LNCAP (cell line): ENCODE results near the gene HOXA1.

Source experiments
- CTCF ChIP-seq: fragments of 450-650 bp; IDR thresholded peaks from 2 replicates; pipeline ENCODE4 v1.5.1; 2017; ENCODE audit warnings: mild to moderate bottlenecking

The HOXA1 gene

GRCh38 chr7:27117887-27118491 lies 22.2 kb upstream of the HOXA1 start:
- no peak for TF ChIP-seq CTCF

GRCh38 chr7:27116962-27117886 lies 21.4 kb upstream of the HOXA1 start:
- no peak for TF ChIP-seq CTCF

- no peak for TF ChIP-seq CTCF
Measured at GRCh38 chr7:27116031-27116961, 20.5 kb upstream of the HOXA1 start.

GRCh38 chr7:27115221-27116026 lies 19.6 kb upstream of the HOXA1 start:
- TF ChIP-seq CTCF = no peak

GRCh38 chr7:27114881-27115220 lies 19.1 kb upstream of the HOXA1 start:
- TF ChIP-seq CTCF = no peak

- no peak for TF ChIP-seq CTCF
Measured at GRCh38 chr7:27113991-27114769, 18.4 kb upstream of the HOXA1 start.
